Hepatic stellate cell (primary cell): ENCODE data around the gene RHD.
"Not testable (repeated sequence)": the region's sequence is repeated elsewhere in the genome, so short reads cannot be mapped to it uniquely, and the experiment has no call there.

Experiments used
- DNase-seq: peaks from one replicate; pipeline ENCODE4 v3.0.0; 2011; ENCODE audit warnings: low spot score

Gene RHD

GRCh38 chr1:25272238-25272637 lies at the start of gene RHD:
TSS of gene RHD (plus strand) at chr1:25272509. CDS start at chr1:25272548, 39 bp downstream.
- DNase-seq, result not testable (repeated sequence)

- no peak for DNase-seq
Measured at GRCh38 chr1:25222606-25223005, 49.7 kb upstream of the RHD start.

GRCh38 chr1:25223471-25223870 lies 48.8 kb upstream of the RHD start:
- no peak for DNase-seq

- peak; percentile 93 for DNase-seq
Measured at GRCh38 chr1:25232027-25232865, 40.1 kb upstream of the RHD start, which contains the start of gene SYF2. TSS of gene SYF2 (minus strand) at chr1:25232502. CDS start at chr1:25232467, 35 bp downstream.

GRCh38 chr1:25232866-25233784 lies 39.2 kb upstream of the RHD start:
- peak; percentile 82 for DNase-seq

GRCh38 chr1:25235411-25235810 lies 36.9 kb upstream of the RHD start:
- not testable (repeated sequence) for DNase-seq

- not testable (repeated sequence) for DNase-seq
Measured at GRCh38 chr1:25236261-25236660, 36.0 kb upstream of the RHD start.

GRCh38 chr1:25238046-25238445 lies 34.3 kb upstream of the RHD start:
- no peak for DNase-seq

- peak; percentile 86 for DNase-seq
Measured at GRCh38 chr1:25239681-25240541, 32.4 kb upstream of the RHD start.

GRCh38 chr1:25243907-25244306 lies 28.4 kb upstream of the RHD start:
- no peak for DNase-seq

- DNase-seq, result no peak
Measured at GRCh38 chr1:25245393-25245792, 26.9 kb upstream of the RHD start.

GRCh38 chr1:25245809-25246599 lies 26.3 kb upstream of the RHD start:
- DNase-seq, result peak; percentile 67

- DNase-seq, result no peak
Measured at GRCh38 chr1:25246600-25247023, 25.7 kb upstream of the RHD start.

- peak; percentile 100 for DNase-seq
Measured at GRCh38 chr1:25247024-25247828, 25.1 kb upstream of the RHD start, which contains the start of gene RSRP1. TSS of gene RSRP1 (minus strand) at chr1:25247454. CDS start at chr1:25246963, 491 bp downstream.

GRCh38 chr1:25247829-25248754 lies 24.2 kb upstream of the RHD start:
- no peak for DNase-seq

- DNase-seq, result peak; percentile 56
Measured at GRCh38 chr1:25253911-25254310, 18.4 kb upstream of the RHD start.

- no peak for DNase-seq
Measured at GRCh38 chr1:25255706-25256577, 16.4 kb upstream of the RHD start.

GRCh38 chr1:25256578-25256965 lies 15.7 kb upstream of the RHD start:
- DNase-seq, result no peak
